ENCODE results near the gene SLC8A3. TPM values are rescaled to one million over a fixed set of nuclear protein-coding genes. Genes with fewer than 3 reads are reported as not detected.

The SLC8A3 gene
- total and polyA plus RNA-seq, 9 of the 15 experiments (the other 6 are each of a cell fraction or from before 2014, with no cell fraction given), result not detected

GRCh38 chr14:69999261-69999674, 189.5 kb downstream of the SLC8A3 start (continued):
- TF ChIP-seq RBM34 (IDR thresholded peaks at IDR 0.05; ENCODE audit: borderline replicate concordance, insufficient read depth, low read length), result no peak
- TF ChIP-seq ZBTB7A (IDR thresholded peaks at IDR 0.05; ENCODE audit: borderline replicate concordance, control insufficient read depth, low read depth, low read length), result no peak
- no peak for TF ChIP-seq ZNF121 (CRISPR knock-in tag; conservative IDR thresholded peaks at IDR 0.05)
- TF ChIP-seq ZNF75A (CRISPR knock-in tag; IDR thresholded peaks at IDR 0.05), result no peak
- TF ChIP-seq EP400 (IDR thresholded peaks at IDR 0.05), result no peak
- TF ChIP-seq NFIX (CRISPR knock-in tag; IDR thresholded peaks at IDR 0.05; ENCODE audit: low read depth), result no peak
- TF ChIP-seq ZSCAN32 (CRISPR knock-in tag; IDR thresholded peaks at IDR 0.05), result no peak
- TF ChIP-seq FUS (optimal IDR thresholded peaks at IDR 0.05; ENCODE audit: low read depth, low read length), result no peak
- no peak for TF ChIP-seq ZNF717 (CRISPR knock-in tag; IDR thresholded peaks at IDR 0.05)
- no peak for TF ChIP-seq ZBTB1 (CRISPR knock-in tag; IDR thresholded peaks at IDR 0.05; ENCODE audit: borderline replicate concordance, low read depth)
- TF ChIP-seq ZNF449 (CRISPR knock-in tag; IDR thresholded peaks at IDR 0.05), result no peak
- TF ChIP-seq NFXL1 (CRISPR knock-in tag; IDR thresholded peaks at IDR 0.05), result no peak
- TF ChIP-seq ZNF79 (CRISPR knock-in tag; IDR thresholded peaks at IDR 0.05; ENCODE audit: low read depth), result no peak
- no peak for TF ChIP-seq MYBL2 (IDR thresholded peaks at IDR 0.05; ENCODE audit: low read depth)
- TF ChIP-seq MYBL2 (CRISPR knock-in tag; IDR thresholded peaks at IDR 0.05; ENCODE audit: borderline replicate concordance), result no peak
- no peak for TF ChIP-seq ARID4B (CRISPR knock-in tag; IDR thresholded peaks at IDR 0.05)
